Stimulated activated naive CD4-positive, alpha-beta T cell treated with Interleukin-2 at 50 U/mL for 16 hours (primary cell): ENCODE data around the gene RAC3.
"Not testable (repeated sequence)": the region's sequence is repeated elsewhere in the genome, so short reads cannot be mapped to it uniquely, and the experiment has no call there.

Experiments
- DNase-seq: peaks from one replicate; lab custom pipeline; 2025; lab: John Stamatoyannopoulos, UW

Gene RAC3

DNA sequence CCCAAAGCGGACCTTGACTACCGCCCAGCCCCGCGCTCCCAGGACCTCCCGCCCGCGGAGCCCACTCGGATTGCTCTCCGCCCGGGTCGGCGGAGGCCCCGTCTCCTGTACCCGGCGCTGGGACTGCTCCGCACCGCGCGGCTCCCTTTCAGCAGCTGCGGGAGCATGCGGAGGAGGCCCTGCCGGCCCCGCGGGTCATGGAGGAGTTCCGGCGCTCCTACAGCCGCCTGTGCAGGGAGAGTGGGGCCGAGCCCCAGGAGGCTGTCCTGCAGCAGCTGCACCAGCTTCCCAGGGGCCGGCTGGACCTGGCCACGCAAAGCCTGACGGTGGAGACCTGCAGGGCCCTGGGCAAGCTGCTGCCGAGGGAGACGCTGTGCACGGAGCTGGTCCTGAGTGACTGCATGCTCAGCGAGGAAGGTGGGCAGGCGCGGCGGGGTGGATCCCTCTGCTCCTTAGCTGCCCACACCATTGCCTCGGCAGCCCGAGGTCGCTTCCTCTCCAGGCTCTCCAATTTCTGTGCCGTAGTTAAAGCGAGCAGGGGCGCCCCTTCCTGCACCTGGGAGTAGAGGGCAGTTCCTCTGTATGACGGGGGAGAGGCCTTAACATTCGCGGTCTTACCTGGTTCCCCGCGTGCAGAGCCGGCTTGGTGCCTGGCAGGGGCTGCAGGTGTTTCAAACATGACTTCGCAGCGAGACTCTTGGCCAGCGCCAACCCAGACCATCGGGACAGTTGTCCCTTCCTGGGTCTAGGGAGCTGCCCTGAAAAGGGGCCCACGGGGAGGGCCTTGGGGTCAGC lies 7.8 kb upstream of the RAC3 start:
- no peak for DNase-seq

DNA sequence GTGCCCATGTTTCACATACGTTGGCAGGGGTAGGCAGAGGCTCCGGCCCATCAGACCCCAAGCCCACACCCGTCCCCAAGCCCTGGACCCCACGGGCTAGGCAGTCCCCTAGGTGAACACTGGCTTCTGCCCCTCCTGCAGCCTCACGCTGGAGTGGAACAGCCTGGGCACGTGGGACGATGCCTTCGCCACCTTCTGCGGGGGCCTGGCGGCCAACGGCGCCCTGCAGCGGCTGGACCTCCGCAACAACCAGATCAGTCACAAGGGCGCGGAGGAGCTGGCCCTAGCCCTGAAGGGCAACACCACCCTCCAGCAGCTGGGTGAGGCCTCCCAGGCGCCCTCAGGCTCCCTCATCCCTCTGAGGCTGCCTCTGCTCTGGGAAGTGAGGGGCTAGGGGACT lies 6.6 kb upstream of the RAC3 start:
- DNase-seq, result no peak

DNA sequence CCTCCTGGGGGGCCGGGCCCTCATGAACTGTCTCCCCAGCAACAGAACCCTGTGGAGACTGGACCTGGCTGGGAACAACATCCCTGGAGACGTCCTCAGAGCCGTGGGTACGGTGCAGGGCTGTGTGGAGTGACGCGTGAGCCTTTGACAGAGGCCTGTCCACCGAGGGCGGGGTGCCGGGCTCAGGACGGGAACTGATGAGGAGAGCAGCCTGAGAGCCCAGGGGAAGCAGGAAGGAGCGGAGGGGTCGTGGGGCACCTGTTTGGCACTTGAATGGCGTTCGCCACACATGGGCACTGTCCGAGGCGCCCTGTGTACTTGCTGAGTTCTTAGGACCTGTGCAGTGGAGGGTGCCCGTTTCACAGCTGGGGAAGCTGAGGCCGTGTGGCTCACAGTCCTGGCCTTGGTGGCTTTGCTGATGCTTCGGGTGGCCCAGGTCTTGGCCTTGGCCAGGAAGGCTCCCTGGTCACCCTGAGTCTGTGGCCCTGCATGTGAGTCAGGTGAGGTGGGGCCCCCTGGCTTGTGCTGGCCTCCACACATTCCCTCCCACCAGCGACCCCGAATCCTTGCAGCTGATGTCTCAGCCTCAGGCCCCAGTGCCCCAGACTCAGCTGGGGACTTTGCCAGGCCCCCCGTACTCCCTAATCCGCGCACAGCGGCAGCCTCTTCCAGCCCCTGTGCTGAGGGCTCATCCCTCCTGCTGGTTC lies 5.9 kb upstream of the RAC3 start:
- no peak for DNase-seq

DNA sequence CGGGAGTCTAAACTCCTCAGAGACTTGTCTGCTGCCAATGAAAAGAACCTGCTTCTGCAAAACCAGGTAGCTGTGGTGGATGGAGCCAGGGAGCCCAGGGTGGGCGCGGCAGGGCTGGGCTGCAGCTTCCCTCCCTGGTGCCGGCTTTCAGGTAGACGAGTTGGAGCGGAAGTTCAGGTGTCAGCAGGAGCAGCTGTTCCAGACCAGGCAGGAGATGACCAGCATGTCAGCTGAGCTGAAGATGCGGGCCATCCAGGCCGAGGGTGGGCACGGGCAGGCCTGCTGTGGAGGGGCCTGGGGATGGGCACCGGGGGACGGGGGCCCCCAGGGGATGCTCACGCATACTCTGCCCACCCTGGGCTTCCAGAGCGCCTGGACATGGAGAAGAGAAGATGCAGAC lies 3.2 kb upstream of the RAC3 start:
- no peak for DNase-seq

DNA sequence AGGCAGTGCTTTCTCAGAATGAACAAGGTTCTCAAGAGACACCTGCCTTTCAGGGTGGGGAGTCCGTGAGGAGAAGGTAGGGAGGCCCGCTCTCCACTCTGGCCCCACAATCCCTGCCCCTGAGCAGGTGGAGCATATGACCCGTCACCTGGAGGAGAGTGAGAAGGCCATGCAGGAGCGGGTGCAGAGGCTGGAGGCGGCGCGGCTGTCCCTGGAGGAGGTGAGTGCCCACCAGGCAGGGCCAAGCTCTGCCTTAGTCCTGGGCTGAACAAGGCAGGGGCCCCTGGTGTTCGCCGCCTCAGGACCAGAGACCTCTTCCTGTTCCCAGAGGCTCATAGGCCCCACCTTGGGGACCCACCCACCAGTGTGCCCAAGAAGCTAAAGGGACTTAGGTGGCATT lies 2.5 kb upstream of the RAC3 start:
- DNase-seq, result no peak

DNA sequence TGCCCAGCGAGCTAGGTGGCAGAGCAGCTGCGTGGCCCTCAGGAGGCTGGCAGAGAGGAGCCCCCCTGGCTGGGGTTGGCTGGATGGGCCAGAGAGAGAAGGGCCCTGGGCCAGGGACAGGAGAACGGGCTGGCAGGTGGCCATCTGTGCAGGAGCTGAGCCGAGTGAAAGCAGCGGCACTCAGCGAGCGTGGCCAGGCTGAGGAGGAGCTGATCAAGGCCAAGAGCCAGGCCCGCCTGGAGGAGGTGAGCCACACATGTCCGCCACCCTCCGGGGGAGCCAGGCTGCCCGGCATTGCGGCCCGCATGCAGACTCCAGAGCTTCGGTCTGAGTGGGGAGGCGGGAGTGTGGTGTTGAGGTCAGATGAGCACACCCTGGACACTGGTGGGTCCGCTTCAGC lies 2.1 kb upstream of the RAC3 start:
- DNase-seq, result no peak

DNA sequence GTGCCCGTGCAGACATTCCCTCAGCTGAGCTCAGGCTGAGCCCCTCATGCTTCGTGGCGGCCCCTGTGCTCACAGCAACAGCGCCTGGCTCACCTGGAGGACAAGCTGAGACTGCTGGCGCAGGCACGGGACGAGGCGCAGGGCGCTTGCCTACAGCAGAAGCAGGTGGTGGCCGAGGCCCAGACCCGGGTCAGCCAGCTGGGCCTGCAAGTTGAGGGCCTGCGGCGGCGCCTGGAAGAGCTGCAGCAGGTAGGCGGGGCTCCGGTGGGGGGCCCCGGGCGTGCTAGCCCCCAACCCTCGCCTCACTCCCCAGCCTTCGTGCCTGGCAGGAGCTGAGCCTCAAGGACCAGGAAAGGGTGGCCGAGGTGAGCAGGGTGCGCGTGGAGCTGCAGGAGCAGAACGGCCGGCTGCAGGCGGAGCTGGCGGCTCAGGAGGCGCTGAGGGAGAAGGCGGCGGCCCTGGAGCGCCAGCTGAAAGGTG lies 1.4 kb upstream of the RAC3 start:
- DNase-seq, result no peak

DNA sequence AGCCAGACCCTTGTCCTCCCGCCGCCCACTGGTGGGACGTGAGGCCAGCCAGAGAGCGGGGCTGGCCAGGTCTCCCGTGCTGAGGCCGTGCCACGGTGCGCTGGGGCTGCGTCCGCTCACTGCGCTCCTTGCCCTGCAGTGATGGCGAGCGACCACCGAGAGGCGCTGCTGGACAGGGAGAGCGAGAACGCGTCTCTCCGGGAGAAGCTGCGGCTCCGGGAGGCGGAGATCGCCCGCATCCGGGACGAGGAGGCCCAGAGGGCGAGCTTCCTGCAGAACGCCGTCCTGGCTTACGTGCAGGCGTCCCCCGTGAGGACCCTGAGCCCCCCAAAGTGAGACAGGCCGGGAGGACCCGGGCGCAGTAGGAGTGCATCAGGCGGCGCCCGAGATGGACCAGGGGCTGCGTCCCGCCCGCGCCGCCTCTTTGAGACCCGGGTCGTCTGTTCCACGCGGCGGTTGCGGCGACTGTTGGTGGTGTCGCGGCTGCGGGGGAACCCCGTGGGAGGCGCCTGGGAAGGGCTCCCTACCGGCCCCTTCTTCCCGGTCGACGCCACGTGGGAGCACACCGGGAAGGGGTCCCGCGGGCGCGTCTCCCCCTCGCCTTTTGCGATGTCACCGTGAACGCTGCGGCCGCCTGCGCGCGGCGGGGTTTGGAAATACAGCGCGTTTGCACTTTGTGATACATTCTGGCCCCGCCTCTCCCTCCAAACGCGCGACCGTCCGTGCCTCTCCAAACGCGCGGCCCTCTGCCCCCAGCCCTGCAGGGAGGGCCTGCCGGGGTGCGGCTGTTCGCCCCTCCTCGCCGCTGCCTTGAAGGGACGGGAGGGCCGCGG lies 792 bp upstream of the RAC3 start:
- peak; percentile 66 for DNase-seq

DNA sequence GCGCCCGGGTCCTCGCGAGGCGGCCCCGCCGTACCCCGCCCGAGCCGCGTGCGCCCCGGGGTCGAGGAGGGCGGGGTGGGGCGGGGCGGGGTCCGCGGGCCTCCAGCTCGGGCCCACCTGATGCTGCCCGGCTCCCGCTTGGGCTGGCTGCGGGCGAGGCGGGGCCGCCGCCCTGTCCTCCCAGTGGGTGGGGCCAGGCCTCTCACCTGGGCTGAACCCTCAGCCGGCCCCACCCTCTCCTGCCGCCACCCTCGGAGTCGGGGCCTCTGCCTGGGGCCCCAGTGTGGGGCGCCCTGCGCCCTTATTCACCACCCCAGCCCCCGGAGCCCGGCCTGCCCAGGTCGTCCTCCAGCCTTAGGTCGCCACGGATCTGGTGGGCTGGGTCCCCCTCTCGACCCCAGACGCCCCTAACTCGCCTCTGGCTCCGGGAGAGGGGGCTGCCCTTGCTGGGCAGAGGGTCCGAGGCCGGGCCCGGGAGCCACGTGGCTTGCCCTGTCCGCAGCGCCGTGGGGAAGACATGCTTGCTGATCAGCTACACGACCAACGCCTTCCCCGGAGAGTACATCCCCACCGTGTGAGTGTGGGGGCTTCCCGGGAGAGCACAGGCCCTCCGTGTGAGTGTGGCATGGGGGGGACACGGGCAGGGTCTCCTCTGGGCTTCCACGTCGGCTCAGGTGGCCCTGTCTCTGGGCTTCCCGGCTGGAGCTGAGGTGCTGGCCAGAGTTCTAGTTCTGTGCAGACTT lies 578 bp downstream of the RAC3 start:
- DNase-seq, result peak; percentile 16

DNA sequence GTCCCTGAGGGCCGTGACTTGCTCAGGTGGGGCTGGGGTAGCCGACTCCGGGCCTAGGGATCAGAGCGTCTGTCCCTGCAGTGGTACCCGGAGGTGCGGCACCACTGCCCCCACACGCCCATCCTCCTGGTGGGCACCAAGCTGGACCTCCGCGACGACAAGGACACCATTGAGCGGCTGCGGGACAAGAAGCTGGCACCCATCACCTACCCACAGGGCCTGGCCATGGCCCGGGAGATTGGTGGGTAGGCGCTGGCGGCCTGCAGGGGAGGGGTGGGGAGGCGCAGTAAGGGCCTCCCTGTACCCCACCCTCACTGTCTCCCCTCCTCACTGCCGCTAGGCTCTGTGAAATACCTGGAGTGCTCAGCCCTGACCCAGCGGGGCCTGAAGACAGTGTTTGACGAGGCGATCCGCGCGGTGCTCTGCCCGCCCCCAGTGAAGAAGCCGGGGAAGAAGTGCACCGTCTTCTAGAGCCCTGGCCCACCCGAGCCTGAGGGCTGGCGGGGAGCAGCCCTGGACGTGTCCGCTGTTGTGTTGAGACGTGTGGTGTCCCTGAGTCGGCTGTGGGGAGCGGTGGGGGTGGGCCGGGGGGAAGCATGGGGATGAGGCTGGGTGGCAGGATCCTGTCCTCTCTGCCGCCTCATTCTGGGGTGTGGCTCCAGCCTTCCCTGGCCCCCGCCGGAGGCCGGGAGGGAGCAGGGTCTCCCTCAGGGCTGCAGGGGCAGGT lies 2.0 kb downstream of the RAC3 start:
- no peak for DNase-seq

DNA sequence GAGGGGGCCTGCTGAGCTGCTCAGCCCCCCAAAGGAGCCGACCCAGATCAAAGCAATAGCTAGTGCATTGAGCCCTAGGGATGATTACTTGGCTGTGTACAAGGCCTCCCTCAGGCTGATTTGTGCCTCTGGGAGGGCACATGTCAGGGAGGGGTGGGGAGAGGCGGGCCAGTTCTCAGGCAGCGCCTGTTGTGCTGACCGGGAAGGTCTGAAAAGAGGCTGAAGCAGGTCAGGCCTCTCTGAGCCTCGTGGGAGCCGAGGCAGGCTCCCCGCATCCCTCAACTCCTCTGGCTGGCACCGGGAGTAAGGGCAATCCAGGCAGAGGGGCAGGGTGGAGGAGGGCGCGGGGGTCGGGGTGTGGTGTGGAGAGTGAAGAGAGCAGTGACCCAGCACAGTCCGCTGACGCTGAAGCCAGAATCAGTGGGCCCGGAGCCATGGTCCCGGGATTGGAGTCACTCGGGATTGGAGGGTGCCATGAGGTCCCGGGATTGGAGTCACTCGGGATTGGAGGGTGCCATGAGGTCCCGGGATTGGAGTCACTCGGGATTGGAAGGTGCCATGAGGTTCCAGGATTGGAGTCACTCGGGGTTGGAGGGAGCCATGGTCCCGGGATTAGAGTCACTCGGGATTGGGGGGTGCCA lies 3.0 kb downstream of the RAC3 start:
- no peak for DNase-seq

DNA sequence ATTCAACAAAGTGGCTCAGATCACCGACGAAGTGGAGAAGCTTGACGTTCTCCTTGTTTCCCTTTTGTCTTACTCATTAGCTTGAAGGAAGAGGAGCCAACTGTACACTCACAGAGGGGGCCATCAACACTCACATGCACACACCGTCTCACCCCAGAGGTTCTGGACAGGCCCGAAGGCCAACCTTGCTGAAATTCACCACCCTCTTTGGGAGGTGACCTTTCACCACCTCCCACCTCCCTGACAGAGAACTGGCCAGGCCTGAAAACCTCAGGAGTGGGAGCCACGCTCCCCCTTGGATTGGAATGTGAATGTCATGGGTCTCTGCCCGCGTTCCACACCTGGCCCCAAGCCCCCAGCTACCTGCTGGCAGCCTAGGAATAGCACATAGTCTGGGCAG lies 4.0 kb downstream of the RAC3 start:
- no peak for DNase-seq

DNA sequence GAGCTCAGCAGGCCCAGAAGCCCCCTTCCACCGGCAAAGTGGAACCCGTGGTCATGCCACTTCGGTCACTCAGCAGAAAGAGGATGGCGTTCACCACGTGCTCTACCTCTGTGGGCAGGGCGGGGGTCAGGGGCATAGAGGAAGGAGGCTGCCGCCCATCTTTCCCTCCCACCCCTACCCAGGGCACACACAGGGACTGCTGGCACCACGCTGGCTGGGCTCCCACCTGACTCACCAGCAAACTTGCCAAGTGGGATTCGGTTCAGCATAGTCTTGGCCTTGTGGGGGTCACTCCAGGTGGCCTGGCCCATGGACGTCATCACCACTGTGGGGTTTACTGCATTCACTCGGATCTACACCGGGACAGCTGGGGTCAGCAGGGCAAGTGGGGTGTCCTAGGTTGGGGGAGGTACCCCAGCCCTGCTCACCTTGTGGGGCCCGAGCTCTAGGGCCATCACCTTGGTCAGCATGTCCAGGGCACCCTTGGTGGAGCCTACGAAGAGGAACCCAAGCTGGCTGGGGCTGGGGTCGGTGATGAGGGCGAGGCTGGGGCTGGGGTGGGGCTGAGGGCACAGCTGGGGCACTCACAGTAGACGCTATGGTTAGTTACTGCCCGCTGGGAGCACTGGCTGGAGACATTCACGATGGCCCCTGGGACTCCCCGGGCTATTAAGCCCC lies 4.6 kb downstream of the RAC3 start:
- no peak for DNase-seq

DNA sequence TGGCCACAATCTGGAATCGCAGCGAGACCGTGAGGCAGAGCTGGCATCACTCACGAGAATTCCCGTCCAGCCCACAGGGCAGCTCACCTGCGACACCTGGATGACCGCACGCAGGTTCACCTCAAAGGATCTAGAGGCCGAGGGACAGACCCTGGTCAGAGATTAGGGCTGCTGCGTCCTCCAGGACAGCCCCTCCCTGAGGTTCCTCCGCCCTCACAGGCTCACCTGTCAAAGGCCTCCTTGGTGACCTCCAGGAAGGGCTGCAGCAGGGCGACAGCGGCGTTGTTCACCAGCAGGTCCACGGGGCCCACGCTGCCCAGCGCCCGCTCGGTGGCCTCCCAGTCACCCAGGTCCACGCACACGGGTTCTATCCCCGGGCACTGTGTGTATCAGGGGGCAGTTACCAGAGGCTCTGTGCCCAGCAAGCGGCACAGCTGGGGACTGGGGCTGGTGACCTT lies 5.2 kb downstream of the RAC3 start:
- no peak for DNase-seq

DNA sequence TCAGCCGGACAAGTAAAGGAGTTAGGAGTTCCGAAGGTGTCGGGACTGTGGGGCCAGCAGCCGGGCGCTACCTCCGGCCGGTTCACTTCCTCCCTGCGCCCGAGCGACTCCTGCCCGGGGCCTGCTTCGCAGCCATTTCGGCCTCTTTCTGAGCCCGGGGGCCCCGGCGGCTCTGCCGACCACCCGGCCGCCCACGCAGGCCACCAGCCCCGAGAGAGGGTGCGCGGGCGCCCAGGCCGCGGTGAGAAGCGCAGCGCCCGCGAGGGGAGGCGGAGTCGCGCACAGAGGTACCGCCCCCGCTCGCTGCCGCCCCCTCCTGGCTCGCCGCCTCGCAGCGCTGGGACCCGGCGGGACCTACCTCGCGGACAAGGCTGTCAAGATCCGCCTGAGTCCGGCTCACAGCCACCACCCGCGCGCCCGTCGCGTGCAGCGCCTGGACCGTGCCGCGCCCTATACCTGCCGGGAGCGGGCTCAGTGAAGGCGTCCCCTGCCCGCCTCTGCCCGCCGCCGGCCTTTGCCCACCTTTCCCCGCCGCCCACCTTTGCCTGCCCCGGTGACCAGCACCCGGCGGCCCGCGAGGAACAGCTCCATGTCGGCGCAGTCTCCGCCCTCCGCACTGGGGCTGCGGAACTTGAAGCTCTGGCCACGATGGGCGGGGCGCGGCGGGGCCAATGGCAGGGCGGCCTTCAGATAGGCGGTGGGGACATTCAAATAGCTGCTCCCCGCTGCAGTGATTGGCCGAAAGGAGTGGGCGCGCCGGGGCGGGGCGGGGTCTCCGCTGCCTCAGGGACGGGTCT lies 5.8 kb downstream of the RAC3 start, which contains the start of gene DCXR:
DCXR (minus strand) TSS at position 606 of the 797 bp plus-strand sequence; CDS start at position 591, 15 bp downstream.
- DNase-seq, result peak; percentile 97

DNA sequence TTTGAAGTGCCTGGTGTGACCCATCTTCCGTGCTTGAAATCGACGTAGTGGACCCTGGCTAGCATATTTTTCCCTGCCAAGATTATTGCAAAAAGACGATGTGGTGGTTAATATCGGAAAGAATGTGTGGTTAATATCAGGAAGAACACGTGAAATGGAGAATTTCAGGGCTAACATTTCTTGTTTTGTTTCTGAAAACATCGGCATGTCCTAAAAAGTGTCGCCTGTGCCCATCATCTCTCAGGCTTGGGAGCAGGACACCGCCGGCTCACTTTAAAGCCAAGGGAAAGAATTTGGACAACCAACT lies 6.4 kb downstream of the RAC3 start:
- no peak for DNase-seq

DNA sequence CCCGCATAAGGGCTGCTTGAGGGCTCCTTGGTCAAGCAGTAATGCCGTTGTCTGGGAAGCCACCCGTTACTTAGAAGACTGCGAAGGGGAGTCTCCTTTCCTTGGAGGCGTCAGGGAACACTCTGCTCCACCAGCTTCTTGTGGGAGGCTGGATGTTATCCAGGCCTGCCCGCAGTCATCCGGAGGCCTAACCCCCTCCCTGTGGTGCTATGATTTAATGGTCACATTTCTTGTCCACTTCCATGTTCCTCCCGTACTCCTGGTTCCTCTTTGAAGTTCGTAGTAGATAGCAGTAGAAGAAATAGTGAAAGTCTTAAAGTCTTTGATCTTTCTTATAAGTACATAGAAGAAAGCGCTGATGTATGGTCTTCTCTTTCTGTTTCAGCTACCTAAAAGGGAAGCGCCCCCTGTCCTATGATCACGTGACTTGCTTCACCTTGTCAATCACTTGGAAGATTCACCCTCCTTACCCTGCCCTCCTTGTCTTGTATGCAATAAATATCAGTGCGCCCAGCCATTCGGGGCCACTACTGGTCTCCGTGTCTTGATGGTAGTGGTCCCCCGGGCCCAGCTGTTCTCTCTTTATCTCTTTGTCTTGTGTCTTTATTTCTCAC lies 7.4 kb downstream of the RAC3 start:
- DNase-seq, result not testable (repeated sequence)

DNA sequence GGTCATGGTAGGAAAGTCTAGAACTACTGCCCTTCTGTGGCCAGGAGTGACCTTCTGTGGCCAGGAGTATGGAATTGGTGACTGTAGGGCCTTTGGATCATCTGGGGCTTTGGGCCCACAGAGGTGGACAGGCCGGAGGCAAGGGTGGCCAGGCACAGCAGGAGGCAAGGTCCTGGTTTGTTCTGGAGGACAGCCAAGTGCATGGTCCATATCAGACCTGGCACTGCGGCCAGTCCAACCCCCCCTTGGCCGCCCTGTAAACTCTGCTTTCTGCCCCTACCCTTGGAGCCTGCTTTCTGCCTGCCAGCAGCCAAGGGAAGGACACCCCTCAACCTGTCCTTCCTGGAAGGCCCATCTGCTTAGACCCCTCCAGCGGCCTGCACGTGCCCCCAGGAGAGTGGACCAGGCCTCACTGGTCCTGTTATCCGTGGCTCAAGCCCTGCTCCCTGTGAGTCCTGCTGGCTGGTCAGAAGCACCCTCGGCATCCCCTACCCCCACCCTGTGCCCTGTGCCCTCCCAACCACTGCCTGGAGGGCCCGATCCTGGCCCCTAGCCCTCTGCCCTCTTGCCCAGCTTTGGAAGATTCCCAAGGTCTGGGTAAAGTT lies 8.3 kb downstream of the RAC3 start:
- DNase-seq, result no peak
